H1 (cell line): ENCODE results near the gene PLSCR1.

Source experiments
- BACH1 ChIP-seq: IDR thresholded peaks from 2 replicates; pipeline ENCODE4 v1.6.1; 2012; ENCODE audit warnings: low read length, improper control_type of control experiment
- CHD2 ChIP-seq: IDR thresholded peaks from 2 replicates; pipeline ENCODE4 v1.6.1; 2012; ENCODE audit warnings: low read length, improper control_type of control experiment
- EZH2 ChIP-seq: fragments of 200-600 bp; sonication (generic); IDR thresholded peaks from 2 replicates; pipeline ENCODE4 v1.7.1; 2012; ENCODE audit warnings: low read depth, mild to moderate bottlenecking, moderate library complexity, low read length, inconsistent platforms; ENCODE audit not compliant: severe bottlenecking
- PHF8 ChIP-seq: fragments of 200-600 bp; sonication (generic); conservative IDR thresholded peaks from 2 replicates; pipeline ENCODE4 v1.7.1; 2012; ENCODE audit warnings: low read depth, mild to moderate bottlenecking, inconsistent platforms, low read length, moderate library complexity
- POLR2AphosphoS5 ChIP-seq: IDR thresholded peaks from 2 replicates; pipeline ENCODE4 v1.6.1; 2011; ENCODE audit warnings: low read depth, low read length
- RAD21 ChIP-seq, 2 experiments: IDR thresholded peaks in 1 of 2; conservative IDR thresholded peaks in 1 of 2; 2 replicates each; pipeline ENCODE4 v1.6.1; 2011; ENCODE audit warnings: low read depth in 2 of 2, low read length in 2 of 2, improper control_type of control experiment in 1 of 2, inconsistent platforms in 1 of 2, mild to moderate bottlenecking in 1 of 2, moderate library complexity in 1 of 2
- TF ChIP-seq, protein P1 (sequence below), 3 experiments: IDR thresholded peaks; 1 replicate in 2 of 3; 2 replicates in 1 of 3; pipeline versions ENCODE4 v1.5.1 to v1.6.1; 2011; ENCODE audit warnings: low read length in 3 of 3, mild to moderate bottlenecking in 3 of 3, inconsistent platforms in 2 of 3, low read depth in 1 of 3, moderate library complexity in 1 of 3; ENCODE audit not compliant: insufficient read depth in 1 of 3; ENCODE audit errors: control extremely low read depth in 1 of 3

DNA sequence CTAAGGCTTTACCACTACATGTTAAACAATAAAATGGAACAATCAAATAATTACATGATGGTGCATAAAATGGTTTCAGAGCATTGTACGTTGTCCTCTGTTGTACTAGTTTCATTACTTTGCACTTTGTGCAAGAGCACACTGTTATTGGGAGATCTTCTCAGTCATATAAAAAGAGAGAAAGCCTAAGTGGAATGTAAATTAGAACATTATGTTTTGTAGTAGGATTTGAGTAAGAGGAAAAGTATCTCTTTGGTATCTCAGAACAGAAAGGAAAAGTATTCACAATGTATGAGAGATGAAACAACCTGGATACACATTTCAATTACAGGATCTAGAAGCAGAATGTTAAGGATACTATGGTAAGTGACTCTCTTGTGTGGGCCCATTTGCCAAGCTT is 48.2 kb downstream of the PLSCR1 start:
- no peak for TF ChIP-seq PHF8
- TF ChIP-seq, protein P1, sequence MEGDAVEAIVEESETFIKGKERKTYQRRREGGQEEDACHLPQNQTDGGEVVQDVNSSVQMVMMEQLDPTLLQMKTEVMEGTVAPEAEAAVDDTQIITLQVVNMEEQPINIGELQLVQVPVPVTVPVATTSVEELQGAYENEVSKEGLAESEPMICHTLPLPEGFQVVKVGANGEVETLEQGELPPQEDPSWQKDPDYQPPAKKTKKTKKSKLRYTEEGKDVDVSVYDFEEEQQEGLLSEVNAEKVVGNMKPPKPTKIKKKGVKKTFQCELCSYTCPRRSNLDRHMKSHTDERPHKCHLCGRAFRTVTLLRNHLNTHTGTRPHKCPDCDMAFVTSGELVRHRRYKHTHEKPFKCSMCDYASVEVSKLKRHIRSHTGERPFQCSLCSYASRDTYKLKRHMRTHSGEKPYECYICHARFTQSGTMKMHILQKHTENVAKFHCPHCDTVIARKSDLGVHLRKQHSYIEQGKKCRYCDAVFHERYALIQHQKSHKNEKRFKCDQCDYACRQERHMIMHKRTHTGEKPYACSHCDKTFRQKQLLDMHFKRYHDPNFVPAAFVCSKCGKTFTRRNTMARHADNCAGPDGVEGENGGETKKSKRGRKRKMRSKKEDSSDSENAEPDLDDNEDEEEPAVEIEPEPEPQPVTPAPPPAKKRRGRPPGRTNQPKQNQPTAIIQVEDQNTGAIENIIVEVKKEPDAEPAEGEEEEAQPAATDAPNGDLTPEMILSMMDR (IDR thresholded peaks at IDR 0.05; ENCODE audit: control extremely low read depth in 1 of 3, insufficient read depth in 1 of 3, low read depth in 1 of 3, low read length in 3 of 3): no peak
- TF ChIP-seq CHD2: no peak
- no peak for TF ChIP-seq EZH2
- no peak for TF ChIP-seq RAD21 (IDR thresholded peaks at IDR 0.05 in 1 of 2, conservative IDR thresholded peaks at IDR 0.05 in 1 of 2; ENCODE audit: low read depth in 2 of 2, low read length in 2 of 2)
- TF ChIP-seq BACH1: no peak
- no peak for TF ChIP-seq POLR2AphosphoS5
